T follicular helper cell (primary cell): ENCODE measurements around the gene TLN1.

Experiments
- DNase-seq: peaks from one replicate; pipeline ENCODE4 v3.0.0-alpha.2; 2020; ENCODE audit warnings: low read depth

Gene TLN1

DNA sequence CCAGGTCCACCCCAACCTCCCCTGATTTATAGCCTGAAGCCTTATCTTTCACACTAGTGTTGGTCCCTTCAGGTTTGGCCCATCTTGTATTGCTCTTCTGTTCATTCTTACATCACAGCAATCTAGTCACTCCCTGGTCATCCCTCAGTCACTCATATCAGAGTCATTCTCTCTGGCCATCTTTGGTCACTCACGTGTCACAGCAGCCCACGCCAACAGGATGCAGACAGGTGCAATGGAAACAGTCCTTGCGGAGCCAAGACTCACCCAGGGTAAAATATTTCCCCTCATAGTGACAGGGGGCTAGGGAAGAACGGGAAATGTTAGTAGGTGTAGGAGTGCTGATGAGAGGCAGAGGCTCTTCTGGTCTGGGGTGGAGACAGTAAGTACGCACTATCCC lies 21.5 kb upstream of the TLN1 start:
- DNase-seq, result no peak

DNA sequence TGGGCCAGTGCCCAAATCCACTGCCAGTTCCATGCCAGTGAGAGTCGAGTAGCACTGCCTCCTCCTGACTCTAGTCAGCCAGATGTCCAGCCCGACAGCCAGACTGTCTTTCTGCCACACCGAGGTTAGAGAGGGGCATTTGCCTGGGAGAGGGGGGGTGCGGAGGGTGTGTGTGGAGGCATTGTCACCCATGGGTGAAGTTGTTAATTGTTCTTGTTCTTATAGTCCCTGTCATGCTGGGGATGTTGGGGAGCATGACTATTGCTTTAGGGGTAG lies 18.2 kb upstream of the TLN1 start:
- no peak for DNase-seq

DNA sequence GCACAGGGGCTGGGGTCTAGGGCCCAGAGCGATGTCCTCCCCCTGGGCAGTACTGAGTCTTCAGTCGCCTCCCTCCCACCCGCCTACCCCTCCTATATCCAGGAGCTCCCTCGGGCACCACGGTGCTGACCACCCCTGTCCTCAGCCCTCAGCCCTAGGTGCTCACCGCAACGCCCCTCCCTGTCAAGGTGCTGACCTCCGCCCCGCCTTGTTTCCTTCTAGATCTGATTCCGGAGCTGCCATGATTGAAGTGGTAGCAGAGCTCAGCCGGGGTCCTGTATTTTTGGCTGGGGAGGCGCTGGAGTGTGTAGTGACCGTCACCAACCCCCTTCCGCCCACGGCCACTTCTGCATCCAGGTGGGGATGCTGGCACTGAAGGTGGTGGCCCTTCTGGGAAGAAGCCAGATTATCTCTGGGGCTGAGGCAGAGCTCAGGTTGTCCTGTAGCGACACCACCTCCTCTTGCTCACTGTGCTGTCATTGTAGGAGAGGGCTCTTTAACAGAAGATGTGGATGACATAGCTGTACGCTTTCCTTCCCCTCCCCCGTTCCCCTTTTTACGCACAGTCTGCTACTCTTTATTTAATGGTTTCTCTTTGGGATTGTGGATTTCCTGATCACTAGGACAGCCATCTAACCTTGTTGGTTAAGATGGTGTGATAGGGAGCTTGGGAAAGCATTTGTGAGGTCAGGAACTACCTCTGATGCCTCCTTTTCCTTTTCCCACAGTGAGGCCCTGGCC lies 17.7 kb upstream of the TLN1 start:
- DNase-seq, result no peak

GRCh38 chr9:35748858-35749514 lies 17.0 kb upstream of the TLN1 start, which contains the start of the genes GBA2 and RGP1:
TSS of gene GBA2 (minus strand) at chr9:35749228. CDS start at chr9:35748704, 524 bp downstream.
TSS of gene RGP1 (plus strand) at chr9:35749287. CDS start at chr9:35749756, 469 bp downstream.
- no peak for DNase-seq

DNA sequence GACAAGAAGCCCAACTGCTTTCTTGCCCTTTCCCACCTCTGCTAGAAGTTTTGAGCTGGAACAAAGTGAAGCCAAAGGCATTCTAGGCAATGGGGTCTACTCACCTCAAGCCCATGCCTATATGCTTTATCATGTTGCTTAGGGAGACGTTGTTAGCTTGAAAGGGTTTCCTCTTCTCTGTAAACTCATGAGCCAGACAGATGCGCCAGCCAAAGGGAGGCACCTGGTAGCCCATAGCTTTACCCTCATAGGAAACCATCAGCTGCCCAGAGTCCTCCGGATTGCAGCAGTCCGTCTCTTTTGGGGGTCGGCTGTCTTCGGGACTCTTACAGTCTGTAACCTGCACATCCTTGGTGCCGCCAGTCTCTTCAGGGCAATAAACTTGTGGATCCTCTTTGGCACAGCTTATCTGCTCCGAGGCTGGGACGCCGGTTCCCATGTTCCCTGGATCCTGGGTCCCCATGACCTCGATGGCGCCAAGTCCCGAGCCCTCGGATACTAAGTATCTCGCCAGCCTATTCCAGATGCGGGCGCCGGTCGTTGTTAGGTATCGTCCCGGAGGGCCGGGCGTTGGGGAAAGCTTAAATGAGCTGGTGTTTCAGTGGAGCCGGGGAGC lies 16.4 kb upstream of the TLN1 start:
- DNase-seq, result no peak

DNA sequence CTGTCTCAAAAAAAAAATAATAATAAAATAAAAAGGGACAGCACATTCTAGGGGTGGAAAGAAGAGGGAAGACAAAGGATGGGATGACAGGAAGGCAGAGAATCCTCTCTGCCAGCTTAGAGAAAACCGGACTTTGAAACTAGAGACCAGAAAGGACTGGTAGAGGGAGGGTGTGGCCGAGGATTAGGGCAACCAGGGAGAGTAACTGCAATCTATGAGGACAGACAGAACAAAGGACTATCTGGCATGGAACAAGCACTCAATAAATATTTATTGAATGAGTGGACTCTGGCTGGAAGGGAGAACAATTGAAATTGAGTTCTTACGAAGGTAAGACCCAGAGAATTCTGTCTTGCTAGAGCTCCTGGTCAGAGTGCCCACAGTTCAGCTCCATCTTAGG lies 14.6 kb upstream of the TLN1 start:
- DNase-seq, result no peak

GRCh38 chr9:35745569-35745968 lies 13.6 kb upstream of the TLN1 start:
- no peak for DNase-seq

DNA sequence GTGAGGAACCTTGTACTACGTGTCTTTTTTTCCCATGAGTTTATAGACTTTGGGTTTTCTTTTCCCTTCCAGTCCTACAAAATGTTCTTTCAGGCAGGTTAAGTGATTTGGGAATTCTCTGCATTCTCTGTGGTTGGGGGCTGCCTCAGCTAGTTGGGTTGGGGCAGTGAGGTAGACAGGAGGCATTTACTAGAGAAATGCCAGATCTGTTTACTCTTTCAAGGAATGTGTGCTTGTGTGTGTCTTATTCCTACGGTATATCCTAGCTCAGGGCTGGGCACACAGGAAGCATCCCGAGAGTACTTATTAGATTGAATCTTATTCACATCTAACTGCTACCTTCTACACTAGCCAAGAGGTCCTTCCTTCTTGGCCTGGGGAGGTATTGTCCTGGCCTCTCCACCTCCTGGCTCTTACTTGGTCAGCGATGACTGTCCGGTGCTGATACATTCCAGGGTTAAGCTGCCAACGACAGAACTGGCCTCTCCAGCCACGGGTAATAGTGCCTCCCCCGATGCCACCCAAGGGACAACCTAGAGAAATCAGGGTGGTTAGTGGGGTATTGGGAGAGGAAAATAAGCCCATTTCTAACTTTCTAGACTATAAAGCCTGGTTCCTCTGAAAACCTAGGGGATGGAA lies 12.0 kb upstream of the TLN1 start:
- no peak for DNase-seq

DNA sequence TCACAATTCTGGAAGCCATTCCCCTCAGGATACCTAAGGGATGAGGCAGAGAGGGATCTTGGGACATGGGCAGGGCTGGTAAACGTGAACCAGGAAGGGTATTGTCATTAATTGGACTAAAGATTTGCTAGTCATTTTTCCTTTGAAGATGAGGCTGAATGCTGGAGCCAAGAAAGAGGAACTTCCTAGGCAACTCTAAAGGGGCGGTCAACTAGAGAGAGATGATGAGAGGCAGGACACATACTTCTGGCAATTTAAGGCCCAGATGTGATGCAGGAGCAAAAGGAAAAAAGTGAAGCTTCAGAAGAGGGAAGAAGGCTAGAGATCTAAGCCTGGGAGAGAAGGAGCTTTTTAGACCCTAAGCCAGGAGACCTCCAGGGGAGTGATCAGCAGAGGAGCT lies 11.5 kb upstream of the TLN1 start:
- no peak for DNase-seq

- no peak for DNase-seq
Measured at GRCh38 chr9:35741740-35742139, 9.7 kb upstream of the TLN1 start.

GRCh38 chr9:35740243-35740642 lies 8.2 kb upstream of the TLN1 start:
- no peak for DNase-seq

DNA sequence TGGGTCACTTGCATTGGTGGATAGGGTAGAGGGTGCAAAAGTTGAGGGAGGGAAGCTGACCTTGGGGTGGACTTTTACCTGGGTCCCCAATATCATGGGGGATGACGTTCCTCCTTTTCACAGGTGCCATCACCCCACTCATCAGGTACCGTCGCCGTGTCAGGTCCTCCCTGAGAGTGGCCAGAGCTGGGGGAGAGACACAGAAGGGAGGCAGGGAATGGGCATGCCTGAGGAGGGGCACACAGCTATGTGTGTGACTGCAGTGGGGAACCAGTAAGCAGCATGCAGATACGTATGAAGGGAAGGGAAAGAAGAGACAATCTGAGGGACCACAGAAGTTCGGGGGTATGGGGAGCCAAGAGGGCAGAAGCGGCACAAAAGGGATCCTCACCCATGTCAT lies 6.9 kb upstream of the TLN1 start:
- DNase-seq, result no peak

DNA sequence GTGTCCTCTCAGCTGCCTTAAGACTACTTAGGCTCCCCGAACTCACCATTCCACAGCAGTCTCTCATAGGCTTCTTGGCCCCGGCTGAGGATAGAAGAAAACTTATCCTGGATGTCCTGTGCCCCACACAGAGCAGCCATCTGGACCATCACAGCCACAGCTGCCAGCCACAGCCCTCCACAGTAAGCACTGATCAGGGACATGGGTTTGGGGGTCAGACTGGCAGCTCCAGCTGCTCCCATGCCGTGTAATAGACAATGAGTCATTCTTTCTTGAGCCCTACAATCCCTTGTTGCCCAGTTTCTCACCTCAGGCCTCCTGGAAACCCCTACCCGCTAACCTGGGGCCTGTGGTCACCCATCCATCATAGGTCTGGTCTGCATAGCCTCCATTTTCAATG lies 6.2 kb upstream of the TLN1 start:
- DNase-seq, result no peak

DNA sequence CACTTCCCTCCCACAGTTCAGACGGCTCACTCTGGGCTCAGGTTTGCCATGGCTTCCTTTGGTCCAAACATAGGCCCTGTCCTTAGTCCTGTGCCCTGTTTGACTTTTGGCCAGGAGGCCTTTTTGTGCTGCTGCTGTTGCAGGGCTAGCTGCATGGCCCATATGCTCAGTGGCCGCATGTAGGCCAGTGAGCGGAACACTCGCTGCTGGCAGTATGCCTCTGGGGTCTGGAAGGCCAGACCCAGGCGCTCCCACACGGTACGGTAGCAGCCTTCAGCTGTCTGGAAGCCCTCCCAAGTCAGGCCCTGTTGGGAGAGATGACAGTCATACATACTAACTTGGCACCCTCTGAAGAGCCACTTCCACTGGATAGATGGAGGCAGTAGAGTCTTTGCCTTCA lies 5.1 kb upstream of the TLN1 start:
- DNase-seq, result no peak

DNA sequence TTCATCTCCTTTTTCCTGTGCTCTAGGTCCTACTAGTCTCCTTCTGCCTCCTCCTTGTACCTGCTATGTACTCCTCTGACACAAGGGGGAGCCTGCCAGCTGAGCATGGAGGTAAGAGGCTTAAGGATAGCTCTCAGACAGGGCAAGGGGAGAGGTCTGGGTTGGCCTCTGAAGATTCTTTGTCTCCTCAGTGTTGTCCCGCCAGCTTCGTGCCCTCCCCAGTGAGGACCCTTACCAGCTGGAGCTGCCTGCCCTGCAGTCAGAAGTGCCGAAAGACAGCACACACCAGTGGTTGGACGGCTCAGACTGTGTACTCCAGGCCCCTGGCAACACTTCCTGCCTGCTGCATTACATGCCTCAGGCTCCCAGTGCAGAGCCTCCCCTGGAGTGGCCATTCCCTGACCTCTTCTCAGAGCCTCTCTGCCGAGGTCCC lies 4.2 kb upstream of the TLN1 start:
- DNase-seq, result peak; percentile 59

DNA sequence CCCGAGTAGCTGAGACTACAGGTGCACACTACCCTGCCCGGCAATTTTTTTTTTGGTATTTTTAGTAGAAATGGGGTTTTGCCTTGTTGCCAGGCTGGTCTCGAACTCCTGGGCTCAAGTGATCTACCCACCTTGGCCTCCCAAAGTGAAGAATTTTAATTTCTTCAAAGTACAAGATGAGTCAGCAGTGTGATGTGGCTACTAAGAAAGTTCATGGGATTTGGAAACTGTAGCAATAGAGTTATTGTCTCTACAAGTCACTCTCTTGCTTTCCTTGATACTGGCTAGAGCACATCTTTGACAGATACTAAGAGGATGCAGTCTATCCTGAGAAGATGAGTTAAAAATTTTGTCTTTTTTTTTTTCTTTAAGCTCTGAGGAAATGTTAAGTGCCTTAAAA lies 2.1 kb upstream of the TLN1 start:
- no peak for DNase-seq

GRCh38 chr9:35732800-35733541 lies 976 bp upstream of the TLN1 start:
- DNase-seq, result no peak

DNA sequence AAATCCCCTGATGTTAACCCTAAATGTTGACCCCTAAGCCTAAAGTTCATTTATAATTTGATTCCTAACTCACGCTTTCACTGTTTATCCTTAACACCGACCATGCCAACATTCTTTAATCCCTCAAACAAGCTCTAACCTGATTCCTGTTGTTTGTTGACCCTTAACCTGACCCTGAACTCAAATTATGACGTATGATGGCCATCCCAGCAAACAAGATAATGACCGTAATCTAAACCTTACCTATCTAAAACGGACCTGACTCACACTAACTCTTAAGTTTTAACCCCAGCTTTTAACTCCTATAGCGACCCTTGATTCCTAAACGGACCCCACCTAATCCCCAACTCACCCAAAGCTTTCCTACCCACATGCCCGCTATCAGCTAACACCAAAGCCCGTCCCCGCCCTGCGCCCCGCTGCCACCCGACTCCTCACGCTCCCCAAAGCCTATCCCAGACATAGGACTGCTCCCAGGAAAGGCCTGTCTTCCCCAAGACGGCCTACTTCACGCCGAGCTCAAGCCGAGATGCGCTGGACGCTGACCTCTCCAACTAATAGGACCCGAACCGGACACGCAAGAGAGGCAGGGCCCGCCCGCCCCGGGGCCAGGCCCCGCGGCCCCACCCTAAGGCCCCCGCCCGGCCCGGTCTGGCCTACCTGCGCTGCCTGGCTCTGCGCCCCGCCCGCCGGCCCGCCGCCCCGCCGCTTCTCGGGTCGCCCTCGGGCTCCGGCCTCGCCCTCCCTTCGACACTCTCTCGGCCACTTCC lies 395 bp downstream of the TLN1 start:
- DNase-seq, result no peak

DNA sequence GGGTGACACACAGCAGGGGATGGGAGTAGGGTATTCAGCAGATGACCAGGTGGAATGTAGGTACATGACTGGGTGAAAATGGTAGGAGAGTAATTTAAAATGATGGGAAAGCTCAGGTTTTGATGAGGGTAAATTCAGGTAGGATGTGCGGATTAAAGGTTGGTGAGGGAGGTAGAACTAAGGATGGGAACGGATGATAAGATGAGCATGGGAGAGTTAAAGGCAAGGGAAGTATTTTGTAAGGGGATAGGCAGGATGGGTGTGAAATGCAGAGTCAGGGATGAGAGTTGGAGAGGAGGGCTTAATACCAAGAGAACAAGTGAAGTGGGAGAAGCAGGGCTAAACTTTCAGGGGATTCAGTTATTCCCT lies 1.5 kb downstream of the TLN1 start:
- DNase-seq, result no peak

DNA sequence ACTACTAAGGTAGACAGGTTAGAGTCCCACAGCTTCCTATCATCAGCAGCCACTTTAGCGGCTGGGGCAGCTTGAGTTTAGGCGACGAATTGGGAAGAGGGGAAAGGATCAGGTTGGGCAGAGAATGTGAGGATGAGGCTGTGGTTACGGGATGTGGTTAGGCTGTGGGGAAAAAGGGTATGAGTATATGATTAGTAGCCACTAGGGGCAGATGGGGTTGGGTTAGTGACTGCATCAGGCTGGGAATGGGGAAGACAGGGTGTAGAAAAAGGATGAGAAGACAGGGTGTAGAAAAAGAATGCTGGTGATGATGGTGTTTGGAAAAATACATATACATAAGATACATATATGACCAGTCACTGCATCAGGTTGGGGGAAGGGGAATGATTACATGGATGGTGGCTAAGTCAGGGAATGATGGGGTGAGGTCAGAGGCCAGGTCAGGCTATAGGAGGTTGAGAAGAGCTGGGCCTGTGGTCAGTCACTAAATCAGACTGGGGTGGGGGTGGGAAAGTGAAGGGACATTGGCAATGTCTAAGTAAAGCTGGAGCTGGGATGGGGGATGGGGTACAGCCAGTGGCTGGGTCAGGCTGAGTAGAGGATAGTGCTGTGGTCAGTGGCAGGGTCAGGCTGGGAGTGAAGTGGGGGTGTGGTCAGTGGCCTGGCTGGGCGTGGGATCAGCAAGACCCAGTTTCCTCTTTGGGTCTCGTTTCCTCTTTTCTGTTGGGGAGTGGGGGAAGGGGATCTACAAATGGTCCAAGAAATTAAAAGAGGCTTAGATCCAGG lies 2.1 kb downstream of the TLN1 start:
- DNase-seq, result no peak

DNA sequence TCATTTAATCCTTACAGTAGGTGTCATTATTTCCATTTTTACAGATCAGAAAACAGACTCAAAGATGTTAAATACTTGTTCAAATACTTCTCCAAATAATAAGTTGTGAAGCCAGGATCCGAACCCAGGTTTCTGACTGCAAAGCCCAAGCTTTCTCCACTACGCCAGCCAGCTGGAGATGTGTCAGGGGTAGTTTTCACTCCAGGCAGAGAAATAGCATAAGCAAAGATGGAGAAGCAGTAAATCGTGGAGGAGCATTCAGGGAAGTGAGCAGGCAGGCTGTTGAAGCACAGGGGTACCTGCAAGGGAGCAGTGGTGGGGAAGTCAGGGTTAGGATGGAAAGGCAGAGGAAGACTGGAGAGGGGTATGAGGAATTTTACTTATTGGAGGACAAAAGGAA lies 2.9 kb downstream of the TLN1 start:
- no peak for DNase-seq
